Measurements from ENCODE around the gene MRPL19.

MRPL19 gene

DNA sequence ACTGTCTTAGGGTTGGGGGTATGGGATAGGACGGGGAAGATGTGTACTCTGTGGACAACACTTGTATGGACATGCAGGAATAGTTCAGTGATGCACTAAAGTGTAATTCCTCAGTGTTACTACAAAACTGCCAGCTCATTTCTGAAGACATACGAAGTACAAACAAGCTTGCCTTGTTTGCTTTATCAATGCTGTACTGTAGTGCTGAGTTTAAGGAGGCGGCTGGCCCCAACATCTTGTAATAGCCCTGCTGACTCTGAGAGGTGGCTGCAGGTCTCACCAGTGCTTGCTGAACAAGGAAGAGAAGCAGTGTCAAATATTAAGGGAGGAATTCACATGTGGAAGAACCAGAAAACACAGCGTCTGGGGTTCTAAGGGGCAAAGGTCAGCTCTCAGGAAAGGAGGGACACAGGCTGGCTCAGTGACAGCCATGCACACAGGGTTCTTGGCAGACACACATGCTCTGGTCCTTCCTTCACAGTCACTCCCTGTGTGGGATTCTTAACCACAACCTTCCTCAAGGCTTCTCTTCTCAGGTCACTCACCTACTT, 46.0 kb upstream of the MRPL19 start:
- WGBS (ENCODE audit: extremely low coverage, insufficient coverage, insufficient read length), result no CpG with 5 or more reads among the region's 4 CpGs

DNA sequence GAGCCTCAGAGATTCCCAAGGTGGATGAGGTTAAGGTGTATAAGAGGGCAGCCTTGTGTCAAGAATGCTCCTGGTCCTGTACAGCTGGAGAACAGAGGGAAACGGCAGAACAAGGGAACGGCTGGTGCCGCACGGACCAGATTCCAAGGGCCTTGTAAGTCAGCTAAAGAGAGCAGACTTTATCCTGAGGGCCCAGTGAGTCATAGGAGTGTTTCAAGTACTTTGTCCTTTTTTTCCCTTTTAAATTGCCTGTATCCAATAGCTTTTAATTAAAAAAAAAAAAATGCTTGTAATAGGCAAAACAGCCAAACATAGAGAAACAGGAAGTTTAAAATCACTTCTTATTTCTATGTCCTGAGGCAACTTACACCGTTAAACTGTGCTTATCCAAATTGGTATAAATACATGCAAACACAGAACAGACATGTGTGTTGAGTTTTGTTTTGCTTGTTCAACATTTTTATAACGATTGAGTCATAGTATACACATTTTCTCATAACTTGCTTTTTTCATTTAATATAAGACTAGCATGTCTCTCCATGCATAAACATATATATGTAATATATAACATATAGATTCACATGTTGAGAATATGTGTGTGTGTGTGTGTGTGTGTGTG, 43.8 kb upstream of the MRPL19 start:
- H3K9me3 ChIP-seq (ENCODE audit: insufficient read depth, low read depth, low read length), result no peaks in the 10 kb centered on the region
- WGBS (ENCODE audit: extremely low coverage, insufficient coverage, insufficient read length), result no CpG with 5 or more reads among the region's 6 CpGs
- no peak overlapping the region for H3K9ac ChIP-seq (ENCODE audit: low read length)
- no peak overlapping the region for H2AK5ac ChIP-seq (ENCODE audit: low read length)
- no peak overlapping the region for H3K18ac ChIP-seq (ENCODE audit: low read length)
- H3K14ac ChIP-seq (ENCODE audit: low read length), result no peak overlapping the region
- no peak overlapping the region for H4K91ac ChIP-seq (ENCODE audit: low read depth, low read length)
- H3K4me3 ChIP-seq (ENCODE audit: low read depth, low read length), result no peak overlapping the region
- no peaks in the 10 kb centered on the region for H3K27me3 ChIP-seq (ENCODE audit: insufficient read depth, low read length)
- no peak overlapping the region for H3K23ac ChIP-seq (ENCODE audit: low read length)
- peak; percentile 97 to 98 for DNase-seq
- H3K4me2 ChIP-seq (ENCODE audit: low read length), result peak overlapping the region; percentile 9
- peaks cover 34 to 35% of the 10 kb centered on the region in 2 experiments for H3K4me1 ChIP-seq (ENCODE audit: control insufficient read depth in 1 of 2, insufficient read depth in 2 of 2, low read length in 2 of 2)
- H2BK12ac ChIP-seq (ENCODE audit: low read length), result no peak overlapping the region
- no peak overlapping the region for H2BK120ac ChIP-seq (ENCODE audit: insufficient read depth, low read length, poor library complexity)
- H3K36me3 ChIP-seq (ENCODE audit: control insufficient read depth in 1 of 2, insufficient read depth in 2 of 2, low read length in 2 of 2), result no peaks in the 10 kb centered on the region
- H3K79me2 ChIP-seq (ENCODE audit: control insufficient read depth, insufficient read depth, low read length, poor library complexity), result peaks cover 7% of the 10 kb centered on the region
- no peak overlapping the region for H3K4ac ChIP-seq (ENCODE audit: low read depth, low read length)
- no peak overlapping the region for H2BK5ac ChIP-seq (ENCODE audit: low read depth, low read length, poor library complexity)
- peaks cover 35% of the 10 kb centered on the region for H3K79me1 ChIP-seq (ENCODE audit: low read length)
- peak overlapping the region; percentile 90 for H3K27ac ChIP-seq (ENCODE audit: low read depth, low read length)
- H4K8ac ChIP-seq (ENCODE audit: low read depth, low read length), result no peak overlapping the region
- no peak overlapping the region for H4K12ac ChIP-seq (ENCODE audit: low read depth, low read length)
- H2AFZ ChIP-seq (ENCODE audit: insufficient read depth, low read length, poor library complexity), result no peak overlapping the region

More for the DNA sequence above, 46.0 kb upstream of the MRPL19 start:
- H3K4ac ChIP-seq (ENCODE audit: low read depth, low read length), result no peak overlapping the region
- H2BK5ac ChIP-seq (ENCODE audit: low read depth, low read length, poor library complexity), result peak overlapping the region; percentile 25
- H2AFZ ChIP-seq (ENCODE audit: insufficient read depth, low read length, poor library complexity), result peak overlapping the region; percentile 33
- H4K91ac ChIP-seq (ENCODE audit: low read depth, low read length), result peak overlapping the region; percentile 67
- H2BK12ac ChIP-seq (ENCODE audit: low read length), result peak overlapping the region; percentile 84
- no peak overlapping the region for H4K12ac ChIP-seq (ENCODE audit: low read depth, low read length)
- peaks cover 4% of the 10 kb centered on the region for H3K79me2 ChIP-seq (ENCODE audit: control insufficient read depth, insufficient read depth, low read length, poor library complexity)
- peak in 1 of 2 donors; percentile 33 for DNase-seq
- H3K23ac ChIP-seq (ENCODE audit: low read length), result no peak overlapping the region
- peaks cover 31 to 35% of the 10 kb centered on the region in 2 experiments for H3K4me1 ChIP-seq (ENCODE audit: control insufficient read depth in 1 of 2, insufficient read depth in 2 of 2, low read length in 2 of 2)
- H3K27ac ChIP-seq (ENCODE audit: low read depth, low read length), result peak overlapping the region; percentile 3
- peaks cover 32% of the 10 kb centered on the region for H3K79me1 ChIP-seq (ENCODE audit: low read length)
- peak overlapping the region; percentile 67 for H4K8ac ChIP-seq (ENCODE audit: low read depth, low read length)
- H3K14ac ChIP-seq (ENCODE audit: low read length), result peak overlapping the region; percentile 54
- no peak overlapping the region for H3K4me3 ChIP-seq (ENCODE audit: low read depth, low read length)
- no peak overlapping the region for H3K4me2 ChIP-seq (ENCODE audit: low read length)
- H3K9ac ChIP-seq (ENCODE audit: low read length), result no peak overlapping the region
- H3K27me3 ChIP-seq (ENCODE audit: insufficient read depth, low read length), result no peaks in the 10 kb centered on the region
- H3K18ac ChIP-seq (ENCODE audit: low read length), result peak overlapping the region; percentile 30
- H2BK120ac ChIP-seq (ENCODE audit: insufficient read depth, low read length, poor library complexity), result peak overlapping the region; percentile 59
- H2AK5ac ChIP-seq (ENCODE audit: low read length), result peak overlapping the region; percentile 77
- H3K36me3 ChIP-seq (ENCODE audit: control insufficient read depth in 1 of 2, insufficient read depth in 2 of 2, low read length in 2 of 2), result no peaks in the 10 kb centered on the region
- no peaks in the 10 kb centered on the region for H3K9me3 ChIP-seq (ENCODE audit: insufficient read depth, low read depth, low read length)

DNA sequence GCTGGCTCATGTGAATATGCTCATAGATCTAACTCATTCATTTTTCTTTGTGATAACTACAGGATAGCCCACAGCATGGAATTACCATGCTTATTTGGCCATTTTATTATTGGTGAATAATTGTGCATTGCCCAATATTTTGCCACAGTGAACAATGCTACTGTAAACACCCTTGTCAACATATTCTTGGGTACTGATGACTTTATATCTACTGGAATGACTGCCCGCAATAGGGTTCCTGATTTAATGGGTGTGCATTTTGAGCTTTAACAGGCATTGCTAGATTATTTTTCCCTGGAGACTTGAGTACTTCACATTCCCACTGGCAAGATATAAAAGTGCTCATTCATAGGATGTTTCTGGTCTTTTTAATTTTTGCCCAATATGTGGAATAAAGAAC, 43.1 kb upstream of the MRPL19 start:
- H3K4me3 ChIP-seq (ENCODE audit: low read depth, low read length), result no peak overlapping the region
- H2AK5ac ChIP-seq (ENCODE audit: low read length), result no peak overlapping the region
- no peak overlapping the region for H4K8ac ChIP-seq (ENCODE audit: low read depth, low read length)
- H3K36me3 ChIP-seq (ENCODE audit: control insufficient read depth in 1 of 2, insufficient read depth in 2 of 2, low read length in 2 of 2), result no peaks in the 10 kb centered on the region
- no peak overlapping the region for H3K4ac ChIP-seq (ENCODE audit: low read depth, low read length)
- no peak overlapping the region for H3K23ac ChIP-seq (ENCODE audit: low read length)
- no peaks in the 10 kb centered on the region for H3K9me3 ChIP-seq (ENCODE audit: insufficient read depth, low read depth, low read length)
- peak overlapping the region; percentile 57 for H2BK120ac ChIP-seq (ENCODE audit: insufficient read depth, low read length, poor library complexity)
- peak overlapping the region; percentile 48 for H3K14ac ChIP-seq (ENCODE audit: low read length)
- no peak overlapping the region for H2BK5ac ChIP-seq (ENCODE audit: low read depth, low read length, poor library complexity)
- peak overlapping the region; percentile 68 for H2BK12ac ChIP-seq (ENCODE audit: low read length)
- peaks cover 31% of the 10 kb centered on the region for H3K79me1 ChIP-seq (ENCODE audit: low read length)
- H2AFZ ChIP-seq (ENCODE audit: insufficient read depth, low read length, poor library complexity), result no peak overlapping the region
- no peak overlapping the region for H4K12ac ChIP-seq (ENCODE audit: low read depth, low read length)
- no peak overlapping the region for H3K9ac ChIP-seq (ENCODE audit: low read length)
- H3K27me3 ChIP-seq (ENCODE audit: insufficient read depth, low read length), result no peaks in the 10 kb centered on the region
- H3K4me2 ChIP-seq (ENCODE audit: low read length), result no peak overlapping the region
- no CpG with 5 or more reads among the region's 1 CpG for WGBS (ENCODE audit: extremely low coverage, insufficient coverage, insufficient read length)
- no peak for DNase-seq
- H3K18ac ChIP-seq (ENCODE audit: low read length), result no peak overlapping the region
- peaks cover 31 to 32% of the 10 kb centered on the region in 2 experiments for H3K4me1 ChIP-seq (ENCODE audit: control insufficient read depth in 1 of 2, insufficient read depth in 2 of 2, low read length in 2 of 2)
- peak overlapping the region; percentile 20 for H3K27ac ChIP-seq (ENCODE audit: low read depth, low read length)
- no peak overlapping the region for H4K91ac ChIP-seq (ENCODE audit: low read depth, low read length)
- H3K79me2 ChIP-seq (ENCODE audit: control insufficient read depth, insufficient read depth, low read length, poor library complexity), result peaks cover 3% of the 10 kb centered on the region

DNA sequence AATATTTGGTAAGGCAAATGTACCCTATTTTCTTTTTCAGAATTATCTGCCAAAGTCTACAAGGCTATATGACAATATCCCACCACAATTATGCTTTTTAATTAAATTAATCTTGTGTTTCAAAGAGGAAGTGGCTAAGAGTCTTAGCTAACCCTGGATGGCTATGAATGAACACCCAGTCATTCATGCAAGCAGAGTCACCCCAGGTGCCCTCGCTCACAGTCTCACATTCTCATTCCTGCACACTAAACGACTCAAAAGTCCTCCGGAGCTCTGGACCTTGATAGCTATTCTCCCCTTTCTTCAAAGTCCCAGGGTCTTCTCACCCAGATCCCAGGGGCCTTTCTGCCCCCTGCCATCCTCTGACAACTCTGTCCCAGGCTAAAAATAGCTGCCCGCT, 42.1 kb upstream of the MRPL19 start:
- Histone ChIP-seq H3K23ac (ENCODE audit: low read length) (no peak overlapping the region), H3K27me3 (ENCODE audit: insufficient read depth, low read length) (no peaks in the 10 kb centered on the region), H2BK12ac (ENCODE audit: low read length) (peak overlapping the region; percentile 23), H3K4ac (ENCODE audit: low read depth, low read length) (no peak overlapping the region), H4K91ac (ENCODE audit: low read depth, low read length) (peak overlapping the region; percentile 17), H4K8ac (ENCODE audit: low read depth, low read length) (no peak overlapping the region), H3K4me3 (ENCODE audit: low read depth, low read length) (no peak overlapping the region), H3K79me2 (ENCODE audit: control insufficient read depth, insufficient read depth, low read length, poor library complexity) (peaks cover 3% of the 10 kb centered on the region), H3K4me2 (ENCODE audit: low read length) (no peak overlapping the region), H3K4me1 (ENCODE audit: control insufficient read depth in 1 of 2, insufficient read depth in 2 of 2, low read length in 2 of 2) (peaks cover 31 to 37% of the 10 kb centered on the region in 2 experiments), H2BK120ac (ENCODE audit: insufficient read depth, low read length, poor library complexity) (peak overlapping the region; percentile 3), H4K12ac (ENCODE audit: low read depth, low read length) (no peak overlapping the region), H2BK5ac (ENCODE audit: low read depth, low read length, poor library complexity) (peak overlapping the region; percentile 14), H3K9ac (ENCODE audit: low read length) (no peak overlapping the region), H3K9me3 (ENCODE audit: insufficient read depth, low read depth, low read length) (no peaks in the 10 kb centered on the region), H3K14ac (ENCODE audit: low read length) (peak overlapping the region; percentile 0), H3K18ac (ENCODE audit: low read length) (no peak overlapping the region), H3K27ac (ENCODE audit: low read depth, low read length) (no peak overlapping the region), H2AFZ (ENCODE audit: insufficient read depth, low read length, poor library complexity) (no peak overlapping the region), H2AK5ac (ENCODE audit: low read length) (peak overlapping the region; percentile 0), H3K36me3 (ENCODE audit: control insufficient read depth in 1 of 2, insufficient read depth in 2 of 2, low read length in 2 of 2) (no peaks in the 10 kb centered on the region), H3K79me1 (ENCODE audit: low read length) (peaks cover 35% of the 10 kb centered on the region)
- WGBS (ENCODE audit: extremely low coverage, insufficient coverage, insufficient read length), result no CpG with 5 or more reads among the region's 4 CpGs
- no peak for DNase-seq

All from trophoblast cell (in vitro differentiated cells and primary cell).